HG02642 (cell line): ENCODE data around the gene TAPBP.
"Not testable (repeated sequence)": the region's sequence is repeated elsewhere in the genome, so short reads cannot be mapped to it uniquely, and the experiment has no call there.

Source experiments
- ATAC-seq: cut with Tn5 transposase; IDR thresholded peaks from one replicate; pipeline ENCODE4 v1.9.1; 2021; ENCODE audit warnings: mild to moderate bottlenecking; ENCODE audit not compliant: unreplicated experiment, poor library complexity

Gene TAPBP

GRCh38 chr6:33313709-33314514 lies at the start of gene TAPBP:
Gene TAPBP, minus strand, starts transcription at chr6:33314078. Its CDS starts 37 bp downstream, at chr6:33314041.
- ATAC-seq = peak; percentile 40

- not testable (repeated sequence) for ATAC-seq
Measured at GRCh38 chr6:33363486-33363885, 49.6 kb upstream of the TAPBP start.

GRCh38 chr6:33359331-33359730 lies 45.5 kb upstream of the TAPBP start:
- no peak for ATAC-seq

- not testable (repeated sequence) for ATAC-seq
Measured at GRCh38 chr6:33357160-33357871, 43.4 kb upstream of the TAPBP start.

GRCh38 chr6:33356295-33356694 lies 42.4 kb upstream of the TAPBP start:
- ATAC-seq = no peak

GRCh38 chr6:33355860-33356259 lies 42.0 kb upstream of the TAPBP start:
- not testable (repeated sequence) for ATAC-seq

- no peak for ATAC-seq
Measured at GRCh38 chr6:33347816-33348215, 33.9 kb upstream of the TAPBP start.

GRCh38 chr6:33346972-33347371 lies 33.1 kb upstream of the TAPBP start:
- not testable (repeated sequence) for ATAC-seq

- no peak for ATAC-seq
Measured at GRCh38 chr6:33344701-33345697, 31.1 kb upstream of the TAPBP start.

GRCh38 chr6:33343953-33344611 lies 30.2 kb upstream of the TAPBP start:
- ATAC-seq = peak; percentile 65

- not testable (repeated sequence) for ATAC-seq
Measured at GRCh38 chr6:33343606-33343952, 29.7 kb upstream of the TAPBP start.

GRCh38 chr6:33339193-33339592 lies 25.3 kb upstream of the TAPBP start:
- no peak for ATAC-seq

GRCh38 chr6:33336495-33336894 lies 22.6 kb upstream of the TAPBP start:
- ATAC-seq = no peak

GRCh38 chr6:33335916-33336315 lies 22.0 kb upstream of the TAPBP start:
- ATAC-seq = no peak

GRCh38 chr6:33333666-33334065 lies 19.8 kb upstream of the TAPBP start:
- ATAC-seq = no peak

GRCh38 chr6:33330736-33331135 lies 16.9 kb upstream of the TAPBP start:
- no peak for ATAC-seq

- no peak for ATAC-seq
Measured at GRCh38 chr6:33329058-33329457, 15.2 kb upstream of the TAPBP start.

GRCh38 chr6:33324125-33324524 lies 10.2 kb upstream of the TAPBP start:
- ATAC-seq = no peak

- ATAC-seq = no peak
Measured at GRCh38 chr6:33323623-33323948, 9.7 kb upstream of the TAPBP start.

- no peak for ATAC-seq
Measured at GRCh38 chr6:33321227-33321626, 7.3 kb upstream of the TAPBP start.
